Activated CD4-positive, CD25-positive, alpha-beta regulatory T cell treated with anti-CD3 and anti-CD28 coated beads, Interleukin-2, amount 50 U/mL, for 16 hours (primary cell): Measurements from ENCODE around the gene DLX3.

Experiments
- DNase-seq: peaks from one replicate; pipeline ENCODE4 v3.0.0-alpha.2; 2020; ENCODE audit warnings: low read depth, low spot score

DLX3 gene

GRCh38 chr17:50024808-50025207, 29.8 kb upstream of the DLX3 start:
- no peak for DNase-seq

- no peak for DNase-seq
These were observed 28.5 kb upstream of the DLX3 start for GRCh38 chr17:50023520-50023919.

- no peak for DNase-seq
These were observed 27.6 kb upstream of the DLX3 start for GRCh38 chr17:50022463-50023130.

- DNase-seq: no peak
These were observed 26.8 kb upstream of the DLX3 start for GRCh38 chr17:50021681-50022370.

GRCh38 chr17:50020841-50021599, 26.0 kb upstream of the DLX3 start:
- no peak for DNase-seq

- DNase-seq: no peak
These were observed 23.9 kb upstream of the DLX3 start for GRCh38 chr17:50018909-50019308.

- DNase-seq: no peak
These were observed 20.1 kb upstream of the DLX3 start for GRCh38 chr17:50015146-50015545.

- no peak for DNase-seq
These were observed 19.6 kb upstream of the DLX3 start for GRCh38 chr17:50014471-50015088.

- no peak for DNase-seq
These were observed 18.1 kb upstream of the DLX3 start for GRCh38 chr17:50013079-50013478.

- DNase-seq: no peak
These were observed 14.3 kb upstream of the DLX3 start for GRCh38 chr17:50009282-50009681.

- no peak for DNase-seq
These were observed 8.9 kb upstream of the DLX3 start for GRCh38 chr17:50003911-50004310.

GRCh38 chr17:49998836-49999511, 4.0 kb upstream of the DLX3 start:
- DNase-seq: no peak

GRCh38 chr17:49997773-49998703, 3.0 kb upstream of the DLX3 start:
- peak; percentile 79 for DNase-seq

GRCh38 chr17:49997301-49997650, 2.3 kb upstream of the DLX3 start:
- no peak for DNase-seq

GRCh38 chr17:49996495-49997300, 1.7 kb upstream of the DLX3 start:
- peak; percentile 47 for DNase-seq

GRCh38 chr17:49996121-49996494, 1.1 kb upstream of the DLX3 start:
- no peak for DNase-seq

GRCh38 chr17:49994085-49995054, 654 bp downstream of the DLX3 start:
- DNase-seq: no peak

- no peak for DNase-seq
These were observed 1.5 kb downstream of the DLX3 start for GRCh38 chr17:49993423-49994060.
